NCI-H748 (cell line): Measurements from ENCODE around the gene HS3ST6.
"Not testable (repeated sequence)": the region's sequence is repeated elsewhere in the genome, so short reads cannot be mapped to it uniquely, and the experiment has no call there.

Experiments used
- DNase-seq: peaks from one replicate; lab custom pipeline; 2025; ENCODE audit not compliant: unreplicated experiment; lab: John Stamatoyannopoulos, UW

Gene HS3ST6

DNA sequence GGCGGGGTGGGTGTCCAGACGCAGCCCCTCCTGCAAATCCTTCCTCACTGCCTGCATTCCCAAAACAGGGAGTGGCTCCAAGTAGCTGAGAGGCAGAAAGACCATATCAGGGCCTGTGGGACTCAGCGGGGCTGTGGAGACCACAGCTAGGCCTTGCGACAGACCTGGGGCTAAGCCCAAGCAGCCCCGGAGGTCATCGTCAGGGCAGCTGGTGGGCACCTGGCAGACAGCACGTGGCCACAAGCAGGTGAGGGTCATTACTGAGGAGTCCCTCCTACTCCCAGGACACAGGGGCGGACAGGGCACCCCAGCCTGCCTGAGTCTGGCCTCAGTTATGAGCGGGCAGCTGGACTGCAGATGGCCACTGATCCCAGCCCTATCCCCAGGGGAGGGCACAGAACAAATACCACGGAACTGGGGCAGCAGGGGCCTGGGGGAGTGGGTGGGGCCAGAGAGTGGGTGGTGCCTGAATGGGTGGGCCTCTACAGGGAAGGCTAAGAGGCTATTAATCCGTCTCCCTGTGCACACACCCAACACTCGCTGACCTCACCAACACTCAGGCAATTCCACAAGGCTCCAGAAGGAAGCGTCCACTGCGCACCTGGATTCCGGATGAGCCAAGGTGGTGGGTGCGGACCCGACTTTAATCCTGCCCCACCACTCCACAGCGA lies 8.5 kb downstream of the HS3ST6 start:
- DNase-seq, result peak; percentile 65

DNA sequence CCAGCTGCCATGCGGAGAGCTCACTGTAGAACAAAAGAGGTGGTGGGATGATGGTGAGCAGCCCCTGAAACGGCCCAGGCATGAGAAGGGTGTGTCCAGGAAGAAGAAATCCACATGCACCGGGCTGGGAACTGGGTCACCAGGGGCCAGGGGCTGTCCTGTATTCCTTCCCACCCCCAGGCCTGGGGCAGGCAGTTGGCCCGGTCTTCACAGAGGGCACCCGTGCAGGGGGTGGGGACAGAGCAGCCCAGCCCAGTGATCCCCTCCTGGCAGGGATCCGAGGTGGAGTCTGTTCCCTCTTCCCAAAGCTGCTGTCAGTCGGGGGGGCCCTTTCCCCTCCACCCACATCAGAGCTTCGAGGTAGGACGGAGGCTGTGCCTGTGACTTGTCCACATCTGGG lies 9.2 kb downstream of the HS3ST6 start:
- peak; percentile 27 for DNase-seq

DNA sequence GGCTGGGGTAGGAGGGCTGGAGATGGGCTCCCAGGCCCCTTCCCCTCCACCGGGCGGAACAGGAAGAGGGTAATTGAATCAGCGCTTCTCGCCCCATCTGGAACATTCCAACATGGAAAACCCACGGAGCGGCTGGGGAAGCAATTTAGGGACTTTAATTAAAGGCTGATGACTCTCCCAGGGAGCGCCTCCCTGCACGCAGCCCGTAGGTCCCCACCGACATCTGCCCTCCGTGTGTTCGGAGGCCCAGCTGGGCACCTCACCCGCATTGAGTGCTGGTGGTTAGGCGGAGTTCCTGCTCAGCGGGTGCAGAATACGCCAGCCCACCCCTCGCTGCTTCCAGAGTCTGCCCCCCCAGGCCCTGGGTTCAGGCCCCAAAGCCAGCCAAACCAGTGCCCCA lies 10.0 kb downstream of the HS3ST6 start:
- DNase-seq, result no peak

DNA sequence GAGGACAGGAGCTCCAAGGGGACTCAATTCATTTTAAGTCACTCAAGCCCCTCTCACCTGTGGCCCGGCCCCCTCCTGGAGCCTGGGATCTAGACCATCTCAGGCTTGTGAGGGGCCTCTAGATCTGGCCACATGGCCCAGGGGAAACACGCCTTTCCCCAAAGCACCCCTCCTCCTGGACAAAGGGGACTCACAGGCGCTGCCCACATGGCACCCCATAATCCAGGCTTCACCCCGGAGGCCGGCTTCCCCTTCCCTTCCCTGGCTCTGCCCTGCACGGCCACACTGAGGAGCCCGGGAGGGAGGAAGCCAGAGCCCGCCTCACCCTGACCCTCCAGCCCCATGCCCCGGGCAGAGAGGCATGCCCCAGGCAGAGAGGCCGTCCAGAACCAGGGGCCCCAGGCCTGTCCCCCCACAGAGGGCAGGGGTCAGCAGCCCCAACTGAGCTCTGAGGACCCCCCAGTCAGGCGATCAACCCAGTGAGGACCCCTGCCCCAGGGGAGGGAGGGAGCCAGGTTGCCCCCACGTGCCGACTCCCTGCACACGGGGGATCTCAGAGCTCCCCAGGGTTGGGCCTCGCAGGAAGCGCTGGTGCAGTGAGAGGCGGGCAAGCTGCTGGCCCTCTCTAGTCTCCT lies 10.9 kb downstream of the HS3ST6 start:
- no peak for DNase-seq

GRCh38 chr16:1906846-1907165 lies 11.4 kb downstream of the HS3ST6 start:
- DNase-seq, result no peak

GRCh38 chr16:1906055-1906845 lies 12.0 kb downstream of the HS3ST6 start:
- no peak for DNase-seq

DNA sequence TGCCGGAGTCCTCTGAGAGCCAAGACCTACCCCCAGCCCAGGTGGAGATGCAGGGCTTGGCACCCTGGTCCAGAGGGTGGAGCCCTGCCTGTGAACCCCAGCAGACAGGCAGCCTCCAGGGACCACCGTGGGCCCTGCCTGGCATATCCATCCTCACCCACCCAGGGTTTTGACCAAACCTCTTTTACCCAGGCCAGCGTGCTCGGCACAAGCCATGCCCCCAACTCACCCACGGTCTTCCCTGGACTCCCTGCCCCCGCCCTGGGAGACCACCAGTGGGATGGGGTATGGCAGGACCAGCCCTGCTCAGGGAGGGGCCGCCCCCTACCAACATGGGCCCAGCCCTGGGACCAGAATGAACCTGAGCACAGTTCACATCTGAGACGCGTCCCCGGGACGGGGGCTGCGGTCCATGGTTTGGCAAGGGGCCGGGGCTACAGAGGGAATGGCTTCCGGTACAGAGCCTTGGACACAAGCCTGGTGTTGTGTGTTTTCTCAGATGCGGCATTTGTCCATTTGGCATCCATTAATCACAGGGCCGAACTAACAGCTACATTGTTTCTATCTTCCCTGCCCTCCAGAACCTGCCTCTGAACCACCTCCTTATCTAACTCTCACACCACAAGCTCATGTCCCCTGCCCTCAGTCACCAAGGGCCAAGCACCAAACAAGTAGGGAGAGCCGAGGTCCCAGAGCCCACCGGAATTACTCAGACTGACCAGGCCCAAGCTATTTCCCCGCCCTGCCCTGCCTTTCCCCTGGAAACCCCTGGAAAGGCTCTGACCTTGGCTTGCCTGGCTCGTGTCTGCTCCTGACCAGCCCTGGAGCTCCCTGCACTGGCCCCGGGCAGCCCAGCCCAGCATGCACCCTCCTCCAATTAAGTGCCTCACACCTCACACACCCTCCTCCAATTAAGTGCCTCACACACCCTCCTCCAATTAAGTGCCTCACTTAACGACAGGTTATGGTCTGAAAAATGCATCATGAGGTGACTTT lies 14.1 kb downstream of the HS3ST6 start:
- peak; percentile 70 for DNase-seq

DNA sequence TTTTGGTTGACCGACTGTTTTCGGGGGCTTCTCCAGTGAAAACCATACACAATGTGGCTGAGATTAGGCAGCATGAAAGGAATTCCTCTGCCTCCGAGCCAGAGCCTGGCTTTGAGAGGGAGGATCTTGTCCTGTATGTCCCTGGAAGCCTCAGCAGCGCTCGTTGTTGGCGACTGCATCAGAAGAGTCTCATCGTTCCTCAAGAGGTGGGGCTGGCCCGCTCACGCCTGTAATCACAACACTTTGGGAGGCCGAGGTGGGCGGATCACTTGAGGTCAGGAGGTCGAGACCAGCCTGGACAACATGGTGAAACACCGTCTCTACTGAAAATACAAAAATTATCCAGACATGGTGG lies 15.0 kb downstream of the HS3ST6 start:
- DNase-seq, result no peak

DNA sequence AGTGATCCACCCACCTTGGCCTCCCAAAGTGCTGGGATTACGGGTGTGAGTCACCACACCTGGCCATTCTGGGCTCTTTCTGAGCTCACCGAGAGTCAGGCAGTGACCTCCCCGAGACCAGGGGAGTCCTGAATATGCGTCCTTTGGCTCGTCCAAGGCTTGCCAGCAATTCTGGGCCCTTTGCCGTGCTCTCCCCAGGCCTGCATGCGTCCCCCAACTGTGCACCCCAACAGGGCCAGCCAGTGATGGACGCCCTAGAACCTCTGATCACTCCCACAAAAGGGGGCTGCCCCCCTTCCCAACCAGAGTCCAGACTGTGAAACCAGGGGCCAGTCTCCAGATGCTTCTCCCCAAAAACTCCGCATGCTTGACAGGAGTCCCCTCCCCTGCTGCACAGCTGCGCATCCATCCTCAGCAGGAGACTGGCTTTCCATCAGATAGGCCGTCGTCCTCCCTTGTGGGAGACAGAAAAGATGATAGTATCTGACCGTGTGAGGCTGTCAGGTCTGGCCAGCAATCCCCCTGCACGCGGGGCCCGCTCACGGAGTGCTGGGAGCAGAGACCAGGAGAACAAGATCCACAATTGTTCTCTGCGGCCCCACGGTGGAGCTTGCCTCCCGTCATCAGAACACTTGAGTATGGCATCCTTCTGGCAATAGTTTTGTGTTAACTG lies 15.5 kb downstream of the HS3ST6 start:
- DNase-seq, result no peak

- peak; percentile 92 for DNase-seq
These were observed 17.8 kb downstream of the HS3ST6 start for GRCh38 chr16:1900452-1900774.

GRCh38 chr16:1899641-1900451 lies 18.4 kb downstream of the HS3ST6 start:
- DNase-seq, result no peak

GRCh38 chr16:1897692-1898091 lies 20.5 kb downstream of the HS3ST6 start:
- not testable (repeated sequence) for DNase-seq

GRCh38 chr16:1895949-1896675 lies 22.1 kb downstream of the HS3ST6 start:
- no peak for DNase-seq

- no peak for DNase-seq
These were observed 23.1 kb downstream of the HS3ST6 start for GRCh38 chr16:1895068-1895467.

DNA sequence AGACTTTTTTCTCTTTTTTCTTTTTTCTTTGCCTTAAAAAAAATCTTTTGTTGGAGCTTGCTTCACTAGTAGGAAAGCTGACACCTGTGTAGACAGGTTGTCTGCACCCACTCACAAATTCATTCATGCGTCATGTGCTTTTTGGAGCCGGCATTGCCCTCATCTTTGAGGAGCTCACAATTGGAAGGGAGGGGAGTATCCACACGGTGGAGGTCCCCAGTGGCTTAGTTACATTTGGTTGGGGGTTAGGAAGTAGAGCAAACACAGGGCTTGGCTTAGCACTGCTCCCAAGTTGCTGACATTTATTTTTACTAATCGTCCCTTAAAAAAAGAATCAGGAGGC lies 27.5 kb downstream of the HS3ST6 start:
- DNase-seq, result peak; percentile 9

DNA sequence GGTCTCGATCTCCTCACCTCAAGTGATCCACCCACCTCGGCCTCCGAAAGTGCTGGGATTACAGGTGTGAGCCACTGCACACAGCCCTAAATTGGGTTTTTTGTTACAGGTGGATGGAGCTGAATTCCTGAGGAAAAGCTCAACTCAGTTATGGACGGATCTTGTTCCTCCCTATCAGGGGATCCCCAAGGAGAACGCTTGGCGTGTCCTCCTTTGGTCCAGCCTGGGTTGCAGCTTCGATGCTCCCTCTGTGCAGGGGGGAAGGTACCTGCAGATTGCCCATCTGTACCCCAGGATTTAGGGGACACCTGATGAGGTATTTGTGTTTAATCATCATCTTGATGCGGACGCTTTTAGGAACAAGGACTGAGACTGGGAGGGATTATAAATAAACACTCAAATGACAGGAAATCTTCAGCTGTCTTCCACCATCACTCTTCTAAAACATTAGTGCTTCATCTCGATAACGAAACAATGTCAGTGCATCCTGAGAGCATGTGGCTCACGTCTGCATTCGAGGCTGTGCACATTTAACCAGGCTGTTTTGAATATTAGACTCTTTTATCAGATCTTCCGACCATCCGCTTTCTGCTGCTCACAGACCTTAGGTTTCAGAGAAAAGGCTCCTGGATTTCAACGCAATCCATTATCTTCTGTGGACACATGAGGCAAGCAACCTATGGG lies 28.0 kb downstream of the HS3ST6 start:
- no peak for DNase-seq

GRCh38 chr16:1887711-1888354 lies 30.4 kb downstream of the HS3ST6 start:
- DNase-seq, result no peak

- DNase-seq, result no peak
These were observed 33.3 kb downstream of the HS3ST6 start for GRCh38 chr16:1884889-1885288.
